Measurements from ENCODE around the gene SMIM44. TPM values are rescaled to one million over a fixed set of nuclear protein-coding genes. Genes with fewer than 3 reads are reported as not detected.

Gene SMIM44
- total RNA-seq, 2 experiments from 2014 or later = not detected

DNA sequence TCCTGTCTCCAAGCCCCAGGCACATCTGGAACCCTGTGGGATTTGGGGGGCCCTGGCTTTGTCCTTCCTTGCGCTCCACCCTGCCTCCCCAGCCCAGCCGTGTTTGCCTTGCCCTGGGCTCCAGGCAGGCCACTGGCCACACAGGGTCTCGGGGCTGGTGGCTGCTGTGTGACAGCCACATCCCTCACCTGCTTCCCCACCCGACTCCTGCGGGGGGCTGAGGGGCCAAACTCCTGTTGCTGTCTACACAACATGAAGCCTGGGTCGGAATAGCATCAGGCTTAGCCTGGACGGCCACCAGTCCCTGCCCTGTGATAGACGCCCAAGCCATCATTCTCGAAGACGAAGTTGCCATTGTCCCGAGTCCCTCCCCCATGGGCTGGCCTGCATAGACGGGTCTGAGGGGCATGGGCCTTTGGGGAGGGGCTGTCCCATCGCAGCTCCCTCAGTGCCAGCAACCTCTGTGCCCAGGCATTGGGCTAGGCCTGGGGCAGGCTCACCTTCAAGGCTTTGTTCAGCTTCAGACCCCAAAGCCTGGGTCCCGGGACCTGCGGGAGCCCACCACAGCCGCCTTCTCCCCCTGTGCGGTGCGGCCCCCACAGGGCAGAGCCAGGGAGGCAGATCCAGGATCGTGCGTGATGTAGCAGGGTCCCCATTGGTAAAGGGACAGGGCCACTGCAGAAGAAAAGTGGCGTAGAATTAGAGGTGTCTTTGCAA, 40.3 kb upstream of the SMIM44 start:
- Mint-ChIP-seq H3K27me3 (no peaks in the 10 kb centered on the region), H3K27ac (no peak overlapping the region), H3K9me3 (ENCODE audit: low read depth) (no peaks in the 10 kb centered on the region), H3K4me1 (peaks cover 4% of the 10 kb centered on the region), H3K36me3 (peaks cover 15% of the 10 kb centered on the region), H3K4me3 (no peak overlapping the region)
- DNase-seq (no peak), ATAC-seq (no peak)
- CTCF ChIA-PET = no interaction called here

DNA sequence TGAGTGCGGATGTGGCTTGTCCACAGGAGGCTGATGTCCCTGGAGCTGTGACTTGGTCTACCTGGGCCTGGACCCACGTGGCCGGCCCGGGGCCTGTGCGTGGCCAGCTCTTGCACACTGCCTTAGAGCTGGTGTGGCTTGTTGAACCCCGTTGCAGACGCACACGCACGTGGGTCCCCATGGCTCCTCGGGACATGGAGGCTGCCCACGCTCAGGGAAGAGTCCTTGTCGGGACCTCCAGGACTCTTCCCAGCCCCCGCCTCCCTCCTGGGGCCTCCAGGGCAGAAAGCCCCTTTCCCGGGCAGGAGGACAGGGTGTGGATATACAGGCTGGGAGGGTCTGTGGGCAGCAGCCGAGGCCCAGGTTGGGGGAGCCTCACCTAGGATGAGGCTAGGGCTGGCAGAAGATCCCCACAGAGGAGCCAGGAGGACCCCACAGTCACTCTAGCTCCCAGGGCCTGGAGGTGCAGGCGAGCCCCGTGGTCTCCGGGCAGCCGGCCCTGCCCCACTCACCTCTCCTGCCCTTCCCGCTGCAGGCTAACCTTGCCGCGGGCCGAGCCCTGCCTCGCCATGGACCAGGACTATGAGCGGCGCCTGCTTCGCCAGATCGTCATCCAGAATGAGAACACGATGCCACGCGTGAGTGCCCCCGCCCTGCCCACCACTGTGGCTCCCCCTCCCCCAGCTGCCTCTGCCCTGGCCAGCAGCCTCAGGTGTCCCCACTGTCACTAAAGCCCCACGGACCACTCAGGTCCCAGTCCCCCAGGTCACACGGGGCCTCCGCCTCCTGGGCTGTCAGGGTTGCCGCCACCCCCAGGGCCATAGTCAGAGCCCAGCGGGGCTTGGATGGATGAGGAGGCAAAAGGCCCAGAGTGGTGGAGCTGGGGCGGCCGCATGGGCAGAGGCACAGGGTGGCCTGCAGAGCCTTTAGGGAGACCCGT, 39.5 kb upstream of the SMIM44 start:
- DNase-seq (no peak), ATAC-seq (no peak)
- Mint-ChIP-seq H3K27me3 (no peaks in the 10 kb centered on the region), H3K4me3 (no peak overlapping the region), H3K36me3 (peaks cover 15% of the 10 kb centered on the region), H3K9me3 (ENCODE audit: low read depth) (no peaks in the 10 kb centered on the region), H3K27ac (no peak overlapping the region), H3K4me1 (peaks cover 6% of the 10 kb centered on the region)
- CTCF ChIA-PET = no interaction called here

DNA sequence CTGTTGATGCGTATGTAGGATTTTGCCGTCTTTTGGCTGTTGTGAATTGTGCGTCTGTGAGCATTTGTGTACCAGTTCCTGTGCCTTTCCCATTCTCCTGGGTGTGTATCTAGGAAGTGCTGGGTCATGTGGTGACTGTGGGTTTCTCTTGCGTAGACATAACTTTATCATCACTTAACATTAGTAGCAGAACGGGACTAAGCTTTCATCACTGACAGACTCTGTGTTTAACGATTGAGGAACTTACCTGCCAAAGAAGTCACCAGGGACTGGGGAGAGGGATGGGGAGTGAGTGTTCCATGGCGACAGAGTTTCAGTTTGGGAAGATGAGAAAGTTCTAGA, 37.8 kb upstream of the SMIM44 start:
- no peak for ATAC-seq
- Mint-ChIP-seq H3K4me3 (no peak overlapping the region), H3K9me3 (ENCODE audit: low read depth) (no peaks in the 10 kb centered on the region), H3K27ac (no peak overlapping the region), H3K4me1 (peaks cover 12% of the 10 kb centered on the region), H3K27me3 (no peaks in the 10 kb centered on the region), H3K36me3 (peaks cover 10% of the 10 kb centered on the region)
- DNase-seq = no peak
- CTCF ChIA-PET = no interaction called here

GRCh38 chr19:3520166-3521103, 37.2 kb upstream of the SMIM44 start:
- Mint-ChIP-seq H3K9me3 (ENCODE audit: low read depth) (no peaks in the 10 kb centered on the region), H3K4me1 (peaks cover 14% of the 10 kb centered on the region), H3K4me3 (no peak overlapping the region), H3K27me3 (no peaks in the 10 kb centered on the region), H3K27ac (no peak overlapping the region), H3K36me3 (peaks cover 10% of the 10 kb centered on the region)
- no peak for DNase-seq
- CTCF ChIA-PET = no interaction called here
- no peak for ATAC-seq

- Mint-ChIP-seq H3K4me3 (no peak overlapping the region), H3K36me3 (peaks cover 8% of the 10 kb centered on the region), H3K27ac (no peak overlapping the region), H3K27me3 (no peaks in the 10 kb centered on the region), H3K9me3 (ENCODE audit: low read depth) (no peaks in the 10 kb centered on the region), H3K4me1 (peaks cover 14% of the 10 kb centered on the region)
- ATAC-seq (no peak), DNase-seq (no peak)
- CTCF ChIA-PET = interaction anchor here (0.6 to 1.6 kb wide), 2 partner anchors 34 to 49 kb away, joined by 3 to 5 read pairs; no protein-coding TSS in a partner anchor
Observed at GRCh38 chr19:3519126-3519525, 35.9 kb upstream of the SMIM44 start.

GRCh38 chr19:3518659-3519058, 35.4 kb upstream of the SMIM44 start:
- DNase-seq (no peak), ATAC-seq (no peak)
- H3K36me3 Mint-ChIP-seq = peaks cover 8% of the 10 kb centered on the region

DNA sequence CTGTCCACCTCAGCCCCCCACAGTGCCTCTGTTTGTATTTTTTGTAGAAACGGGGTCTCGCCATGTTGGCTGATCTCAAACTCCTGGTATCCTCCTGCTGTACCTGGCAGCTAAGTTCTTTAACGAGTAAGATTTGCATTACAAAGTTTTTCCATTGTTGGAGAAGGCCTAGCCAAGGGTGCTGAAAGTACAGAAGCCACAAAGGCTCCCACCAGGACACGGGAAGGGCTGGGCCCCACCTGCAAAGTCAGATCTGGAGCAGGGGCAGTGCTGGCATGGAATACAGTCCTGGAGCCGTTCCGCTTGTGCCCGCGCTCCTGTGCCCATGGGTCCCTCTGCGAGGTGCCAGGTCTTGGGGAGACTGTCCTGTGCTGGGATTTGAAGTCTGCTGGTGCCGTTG, 35.0 kb upstream of the SMIM44 start:
- no peak overlapping the region for H3K27ac Mint-ChIP-seq

More at GRCh38 chr19:3518659-3519058, 35.4 kb upstream of the SMIM44 start:
- Mint-ChIP-seq H3K9me3 (ENCODE audit: low read depth) (no peaks in the 10 kb centered on the region), H3K27ac (no peak overlapping the region), H3K4me3 (no peak overlapping the region), H3K4me1 (peaks cover 14% of the 10 kb centered on the region), H3K27me3 (no peaks in the 10 kb centered on the region)
- CTCF ChIA-PET = interaction anchor here (1.6 kb wide), 1 partner anchor 33 kb away, joined by 5 read pairs; no protein-coding TSS in a partner anchor

DNA sequence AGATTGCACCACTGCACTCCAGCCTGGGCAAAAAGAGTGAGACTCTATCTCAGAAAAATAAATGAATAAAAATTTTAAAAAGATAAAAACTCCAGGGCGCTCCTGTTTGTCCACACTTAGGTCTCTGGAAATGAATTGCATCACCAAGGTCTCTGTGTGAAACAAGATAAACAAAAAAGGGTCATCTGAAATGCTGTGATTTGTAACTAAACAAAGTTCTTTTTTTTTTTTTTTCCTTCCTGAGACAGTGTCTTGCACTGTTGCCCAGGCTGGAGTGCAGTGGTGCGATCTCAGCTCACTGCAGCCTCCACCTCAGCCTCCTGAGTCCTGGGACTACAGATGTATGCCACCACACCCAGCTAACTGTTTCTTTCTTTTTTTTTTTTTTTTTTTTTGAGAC, 34.4 kb upstream of the SMIM44 start:
- ATAC-seq = no peak
- H3K9me3 Mint-ChIP-seq (ENCODE audit: low read depth) = no peaks in the 10 kb centered on the region
- no peaks in the 10 kb centered on the region for H3K27me3 Mint-ChIP-seq
- no peak overlapping the region for H3K4me3 Mint-ChIP-seq
- DNase-seq = no peak
- H3K36me3 Mint-ChIP-seq = peaks cover 8% of the 10 kb centered on the region
- no peak overlapping the region for H3K27ac Mint-ChIP-seq
- H3K4me1 Mint-ChIP-seq = peaks cover 14% of the 10 kb centered on the region
- CTCF ChIA-PET = interaction anchor here (0.8 to 1.6 kb wide), 2 partner anchors 32 to 68 kb away, joined by 4 to 5 read pairs; no protein-coding TSS in a partner anchor

More for the DNA sequence above, 35.0 kb upstream of the SMIM44 start:
- CTCF ChIA-PET = interaction anchor here (1.6 kb wide), 1 partner anchor 33 kb away, joined by 5 read pairs; no protein-coding TSS in a partner anchor
- H3K9me3 Mint-ChIP-seq (ENCODE audit: low read depth) = no peaks in the 10 kb centered on the region
- no peaks in the 10 kb centered on the region for H3K27me3 Mint-ChIP-seq
- ATAC-seq (no peak), DNase-seq (no peak)
- H3K4me3 Mint-ChIP-seq = no peak overlapping the region
- H3K4me1 Mint-ChIP-seq = peaks cover 14% of the 10 kb centered on the region
- peaks cover 8% of the 10 kb centered on the region for H3K36me3 Mint-ChIP-seq

DNA sequence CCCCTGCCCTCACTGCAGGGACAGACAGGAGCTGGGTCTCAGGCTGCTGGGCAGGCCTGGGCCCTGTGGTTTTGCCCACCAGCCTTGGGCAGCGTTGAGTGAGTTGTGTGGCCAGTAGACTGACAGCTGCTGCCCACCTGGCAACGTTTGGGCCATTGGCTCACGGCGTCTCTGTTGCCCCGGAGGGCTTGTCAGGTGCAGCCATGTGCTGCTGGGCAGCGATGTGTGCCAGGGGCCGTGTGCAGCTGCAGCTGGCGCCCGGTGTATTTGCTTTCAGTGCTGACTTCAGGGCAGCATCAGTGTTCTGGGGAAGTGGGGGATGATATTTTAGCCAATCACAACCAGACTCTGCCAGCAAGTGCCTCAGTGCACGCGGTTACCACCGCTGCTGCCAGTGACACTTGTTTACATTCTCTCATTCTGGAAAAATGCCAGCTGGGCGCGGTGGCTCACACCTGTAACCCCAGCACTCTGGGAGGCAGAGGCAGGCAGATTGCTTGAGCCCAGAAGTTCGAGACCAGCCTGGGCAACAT, 33.5 kb upstream of the SMIM44 start:
- ATAC-seq = no peak
- H3K4me1 Mint-ChIP-seq = peaks cover 14% of the 10 kb centered on the region
- H3K27me3 Mint-ChIP-seq = no peaks in the 10 kb centered on the region
- no peak overlapping the region for H3K27ac Mint-ChIP-seq
- no peak overlapping the region for H3K4me3 Mint-ChIP-seq
- peaks cover 7% of the 10 kb centered on the region for H3K36me3 Mint-ChIP-seq
- CTCF ChIA-PET = interaction anchor here (0.8 to 0.9 kb wide), 2 partner anchors 28 to 69 kb away, joined by 4 read pairs; no protein-coding TSS in a partner anchor
- no peak for DNase-seq
- H3K9me3 Mint-ChIP-seq (ENCODE audit: low read depth) = no peaks in the 10 kb centered on the region

GRCh38 chr19:3515891-3516422, 32.7 kb upstream of the SMIM44 start:
- Mint-ChIP-seq H3K4me1 (peaks cover 12% of the 10 kb centered on the region), H3K9me3 (ENCODE audit: low read depth) (no peaks in the 10 kb centered on the region), H3K27ac (no peak overlapping the region), H3K4me3 (no peak overlapping the region), H3K36me3 (peaks cover 5% of the 10 kb centered on the region), H3K27me3 (no peaks in the 10 kb centered on the region)
- CTCF ChIA-PET = interaction anchor here (0.9 kb wide), 1 partner anchor 29 kb away, joined by 4 read pairs; no protein-coding TSS in a partner anchor
- no peak for ATAC-seq
- no peak for DNase-seq

DNA sequence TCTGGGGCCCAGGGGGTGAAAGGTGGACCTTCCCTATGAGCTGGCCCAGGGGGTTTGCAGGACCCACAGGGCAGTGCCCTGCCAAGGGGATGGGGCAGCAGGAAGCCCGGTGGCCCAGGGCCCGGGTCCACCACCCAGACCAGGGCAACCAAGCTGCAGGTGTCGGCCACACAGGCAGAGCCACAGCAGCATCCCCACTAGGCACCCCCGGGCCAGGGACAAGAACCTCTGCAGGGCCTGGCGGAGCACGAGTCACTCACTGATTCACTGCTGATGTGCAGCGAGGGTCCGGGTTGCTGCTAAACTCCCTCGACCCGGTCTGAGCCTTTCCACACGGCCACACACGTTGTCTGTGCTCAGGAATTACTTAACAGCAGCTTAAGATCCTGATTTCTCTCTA, 31.7 kb upstream of the SMIM44 start:
- CTCF ChIA-PET = no interaction called here
- H3K27ac Mint-ChIP-seq = no peak overlapping the region
- ATAC-seq (no peak), DNase-seq (no peak)
- H3K36me3 Mint-ChIP-seq = peaks cover 3% of the 10 kb centered on the region
- H3K4me1 Mint-ChIP-seq = peaks cover 11% of the 10 kb centered on the region
- no peaks in the 10 kb centered on the region for H3K27me3 Mint-ChIP-seq
- no peak overlapping the region for H3K4me3 Mint-ChIP-seq
- no peaks in the 10 kb centered on the region for H3K9me3 Mint-ChIP-seq (ENCODE audit: low read depth)

DNA sequence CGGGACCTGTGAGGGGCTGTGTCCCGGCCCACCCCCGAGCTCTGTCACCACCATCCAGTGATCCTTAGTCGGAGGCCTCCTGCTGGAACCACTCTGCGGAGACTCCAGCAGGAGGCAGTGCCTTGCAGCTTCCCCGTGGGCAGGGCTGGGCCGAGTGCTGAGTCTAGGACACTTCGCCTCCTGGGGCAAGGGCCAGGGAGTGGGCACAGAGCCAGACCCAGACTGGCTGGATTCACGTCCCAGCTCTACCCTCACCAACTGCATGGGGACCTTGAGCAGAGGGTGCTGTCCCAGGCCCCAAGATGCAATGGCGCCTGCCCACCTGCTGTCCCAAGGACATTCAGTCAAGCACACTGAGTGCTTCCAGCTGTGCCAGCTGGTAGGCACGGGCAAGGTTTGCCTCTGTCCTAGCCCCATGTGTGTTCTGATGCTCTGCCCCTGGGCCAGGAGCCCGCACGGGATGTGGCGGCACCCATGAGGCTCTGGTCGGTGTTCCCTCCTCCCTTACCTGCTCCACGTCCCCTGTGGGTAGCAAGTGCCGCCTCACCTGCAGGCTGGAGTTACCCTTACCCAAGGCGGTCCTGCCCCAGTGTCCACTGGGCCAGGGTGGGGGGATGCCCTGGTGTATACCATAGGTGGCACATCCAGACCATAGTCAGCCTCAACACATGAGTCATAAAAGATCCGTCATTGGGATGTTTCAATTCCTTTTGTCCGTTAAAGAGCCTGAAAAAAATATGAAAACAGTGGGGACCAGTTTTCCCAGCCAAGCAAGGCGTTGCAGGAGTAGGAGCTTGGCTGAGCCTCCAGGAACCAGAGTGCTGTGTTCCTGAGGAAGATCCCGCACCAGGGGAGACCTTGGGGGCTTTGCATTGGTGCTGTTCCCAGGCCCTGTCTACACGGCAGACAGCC, 30.2 kb upstream of the SMIM44 start:
- ATAC-seq (no peak), DNase-seq (no peak)
- CTCF ChIA-PET = no interaction called here
- H3K27ac Mint-ChIP-seq = no peak overlapping the region
- peaks cover 10% of the 10 kb centered on the region for H3K36me3 Mint-ChIP-seq
- H3K4me1 Mint-ChIP-seq = peaks cover 24% of the 10 kb centered on the region
- no peaks in the 10 kb centered on the region for H3K9me3 Mint-ChIP-seq (ENCODE audit: low read depth)
- no peaks in the 10 kb centered on the region for H3K27me3 Mint-ChIP-seq
- H3K4me3 Mint-ChIP-seq = no peak overlapping the region
